Calu3 (cell line): ENCODE data around the gene ELAPOR1. TPM values are rescaled to one million over a fixed set of nuclear protein-coding genes. Genes with fewer than 3 reads are reported as not detected.

Experiments
- BruUV-seq: library from RNA; stranded (reverse); fragments of 400-500 nt; replicated peaks from 2 replicates; lab custom pipeline; 2021; lab: Mats Ljungman, UMichigan
- CTCF ChIA-PET: fragments of 300-600 bp; sonication (Branson Sonifier 250); formaldehyde crosslinking; loops from one replicate; lab custom pipeline; 2022; ENCODE audit warnings: antibody characterized with exemption; lab: Charles Lee
- DNase-seq: peaks from one replicate; pipeline ENCODE4 v3.0.0; 2022
- H3K27ac Mint-ChIP-seq: one replicate; pipeline ENCODE4 v1.8.0; 2022; ENCODE audit warnings: mixed read lengths; ENCODE audit not compliant: unreplicated experiment
- H3K27me3 Mint-ChIP-seq: one replicate; pipeline ENCODE4 v1.8.0; 2022; ENCODE audit warnings: mixed read lengths; ENCODE audit not compliant: unreplicated experiment
- H3K36me3 Mint-ChIP-seq: one replicate; pipeline ENCODE4 v1.8.0; 2022; ENCODE audit warnings: mild to moderate bottlenecking, moderate library complexity, mixed read lengths; ENCODE audit not compliant: insufficient read depth, unreplicated experiment
- H3K4me1 Mint-ChIP-seq: one replicate; pipeline ENCODE4 v1.8.0; 2022; ENCODE audit warnings: mild to moderate bottlenecking, low read depth, mixed read lengths; ENCODE audit not compliant: unreplicated experiment
- H3K4me3 Mint-ChIP-seq: one replicate; pipeline ENCODE4 v1.8.0; 2022; ENCODE audit warnings: mild to moderate bottlenecking, low read depth, moderate library complexity, mixed read lengths; ENCODE audit not compliant: unreplicated experiment
- H3K9me3 Mint-ChIP-seq: one replicate; pipeline ENCODE4 v1.8.0; 2022; ENCODE audit warnings: low read depth, mixed read lengths; ENCODE audit not compliant: unreplicated experiment
- CTCF ChIP-seq: fragments of 200-600 bp; IDR thresholded peaks from one replicate; pipeline ENCODE4 v1.8.0; 2022; ENCODE audit warnings: antibody characterized with exemption; ENCODE audit not compliant: unreplicated experiment
- intact Hi-C: fragments of 100-400 bp; cut with micrococcal nuclease; formaldehyde crosslinking; loops from one replicate; pipeline ENCODE4 v1.10.0; 2022; ENCODE audit not compliant: unreplicated experiment
- total RNA-seq: library from RNA; stranded (reverse); gene quantifications from 2 replicates; pipeline ENCODE4 v1.2.3, GENCODE V29; 2022

ELAPOR1 gene
- total RNA-seq, 1 experiment from 2014 or later: 0.45 TPM

GRCh38 chr1:109161858-109162606 lies 48.1 kb downstream of the ELAPOR1 start:
- TF ChIP-seq CTCF: no peak
- Mint-ChIP-seq H3K4me3 (no peak overlapping the region), H3K27me3 (peaks cover 13% of the 10 kb centered on the region), H3K27ac (no peak overlapping the region), H3K36me3 (no peaks in the 10 kb centered on the region), H3K9me3 (no peaks in the 10 kb centered on the region), H3K4me1 (no peaks in the 10 kb centered on the region)
- CTCF ChIA-PET: interaction anchor here (0.6 kb wide), 1 partner anchor 202 kb away, joined by 3 read pairs; no protein-coding TSS in a partner anchor
- intact Hi-C loops: no loop called here
- no TSS peak for BruUV-seq
- DNase-seq: no peak

- DNase-seq: no peak
- intact Hi-C loops: no loop called here
- no TSS peak for BruUV-seq
- CTCF ChIA-PET: interaction anchor here (0.6 to 1.1 kb wide), 2 partner anchors 19 to 202 kb away, joined by 3 read pairs; no protein-coding TSS in a partner anchor
- TF ChIP-seq CTCF: no peak
- H3K27me3 Mint-ChIP-seq: peaks cover 17% of the 10 kb centered on the region
- H3K9me3 Mint-ChIP-seq: no peaks in the 10 kb centered on the region
- no peak overlapping the region for H3K4me3 Mint-ChIP-seq
- no peaks in the 10 kb centered on the region for H3K36me3 Mint-ChIP-seq
- H3K27ac Mint-ChIP-seq: no peak overlapping the region
- H3K4me1 Mint-ChIP-seq: no peaks in the 10 kb centered on the region
These were observed 48.7 kb downstream of the ELAPOR1 start for GRCh38 chr1:109162626-109163025.

- CTCF ChIA-PET: interaction anchor here (1.1 kb wide), 1 partner anchor 20 kb away, joined by 3 read pairs; no protein-coding TSS in a partner anchor
- no peak for DNase-seq
- Mint-ChIP-seq H3K4me1 (no peaks in the 10 kb centered on the region), H3K27ac (no peak overlapping the region), H3K4me3 (no peak overlapping the region), H3K36me3 (no peaks in the 10 kb centered on the region), H3K27me3 (peaks cover 26% of the 10 kb centered on the region), H3K9me3 (no peaks in the 10 kb centered on the region)
- intact Hi-C loops: no loop called here
- no peak for TF ChIP-seq CTCF
- BruUV-seq: no TSS peak
These were observed 49.6 kb downstream of the ELAPOR1 start for GRCh38 chr1:109163551-109163950.

Other genes with a start within 250 kb of the ELAPOR1 start
- gene GPSM2, start 237.1 kb upstream of the ELAPOR1 start, total RNA-seq: 20.8 and 24.2 TPM in 2 replicates
- 29.5 and 30.4 TPM in 2 replicates for gene CLCC1, start 150.6 kb upstream of the ELAPOR1 start, total RNA-seq
- 6.3 and 6.8 TPM in 2 replicates for gene WDR47, start 72.0 kb upstream of the ELAPOR1 start, total RNA-seq
- 20.6 and 26.1 TPM in 2 replicates for gene TAF13, start 38.1 kb upstream of the ELAPOR1 start, total RNA-seq
- gene TMEM167B, start 23.4 kb upstream of the ELAPOR1 start, total RNA-seq: 13.6 and 14.5 TPM in 2 replicates
- gene SARS1, start 99.8 kb downstream of the ELAPOR1 start, total RNA-seq: 119 and 129 TPM in 2 replicates
- gene CELSR2, start 135.4 kb downstream of the ELAPOR1 start, total RNA-seq: 5.1 and 5.3 TPM in 2 replicates
- gene PSRC1, start 169.0 kb downstream of the ELAPOR1 start, total RNA-seq: 17.1 and 21.3 TPM in 2 replicates
- gene MYBPHL, start 192.9 kb downstream of the ELAPOR1 start, total RNA-seq: not detected in 2 replicates